Measurements from ENCODE around the gene WFDC5.

DNA sequence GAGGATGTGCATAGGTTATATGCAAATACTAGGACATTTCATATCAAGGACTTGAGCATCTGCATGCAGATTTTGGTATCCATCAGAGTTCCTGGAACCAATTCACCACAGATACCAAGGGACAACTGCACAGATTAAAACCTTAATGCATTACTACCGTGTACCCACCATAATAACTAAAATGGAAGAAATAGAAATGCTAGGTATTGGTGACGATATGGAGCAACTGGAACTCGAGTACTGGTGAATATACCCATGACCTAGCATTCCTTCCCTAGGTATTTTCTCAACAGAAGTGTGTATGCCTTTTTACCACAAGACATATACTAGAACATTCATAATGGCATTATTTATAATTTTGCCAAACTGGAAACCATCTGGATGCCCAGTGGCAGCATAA, 32.5 kb downstream of the WFDC5 start:
- TF ChIP-seq, protein P1, sequence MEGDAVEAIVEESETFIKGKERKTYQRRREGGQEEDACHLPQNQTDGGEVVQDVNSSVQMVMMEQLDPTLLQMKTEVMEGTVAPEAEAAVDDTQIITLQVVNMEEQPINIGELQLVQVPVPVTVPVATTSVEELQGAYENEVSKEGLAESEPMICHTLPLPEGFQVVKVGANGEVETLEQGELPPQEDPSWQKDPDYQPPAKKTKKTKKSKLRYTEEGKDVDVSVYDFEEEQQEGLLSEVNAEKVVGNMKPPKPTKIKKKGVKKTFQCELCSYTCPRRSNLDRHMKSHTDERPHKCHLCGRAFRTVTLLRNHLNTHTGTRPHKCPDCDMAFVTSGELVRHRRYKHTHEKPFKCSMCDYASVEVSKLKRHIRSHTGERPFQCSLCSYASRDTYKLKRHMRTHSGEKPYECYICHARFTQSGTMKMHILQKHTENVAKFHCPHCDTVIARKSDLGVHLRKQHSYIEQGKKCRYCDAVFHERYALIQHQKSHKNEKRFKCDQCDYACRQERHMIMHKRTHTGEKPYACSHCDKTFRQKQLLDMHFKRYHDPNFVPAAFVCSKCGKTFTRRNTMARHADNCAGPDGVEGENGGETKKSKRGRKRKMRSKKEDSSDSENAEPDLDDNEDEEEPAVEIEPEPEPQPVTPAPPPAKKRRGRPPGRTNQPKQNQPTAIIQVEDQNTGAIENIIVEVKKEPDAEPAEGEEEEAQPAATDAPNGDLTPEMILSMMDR (conservative IDR thresholded peaks at IDR 0.05; ENCODE audit: low read length), result no peak
- TF ChIP-seq EZH2phosphoT487 (IDR thresholded peaks at IDR 0.05; ENCODE audit: borderline replicate concordance, low read depth, low read length), result no peak
